ENCODE measurements around the gene OTUB2. TPM values are rescaled to one million over a fixed set of nuclear protein-coding genes. Genes with fewer than 3 reads are reported as not detected.

The OTUB2 gene
- total RNA-seq, 6 experiments from 2014 or later: 0.59 to 3.7 (median 0.85) TPM

GRCh38 chr14:94043111-94043755 is 17.1 kb downstream of the OTUB2 start:
- no peak overlapping the region for H3K4me3 ChIP-seq
- 87% methylated on average over 7 of the region's 13 CpGs for WGBS (ENCODE audit: insufficient coverage, low coverage, low lambda C conversion rate, missing lambda C conversion rate)
- peak in 1 of 4 donors; percentile 3 for ATAC-seq

GRCh38 chr14:94043756-94044475 is 17.8 kb downstream of the OTUB2 start:
- Histone ChIP-seq H3K9me3 (no peaks in the 10 kb centered on the region), H3K36me3 (peaks cover 0 to 23% (median 10%) of the 10 kb centered on the region in 4 donors), H3K4me3 (no peak overlapping the region), H3K27ac (no peak overlapping the region), H3K4me1 (peaks cover 0 to 8% (median 0%) of the 10 kb centered on the region in 4 donors), H3K27me3 (no peaks in the 10 kb centered on the region)
- TF ChIP-seq POLR2A (IDR thresholded peaks at IDR 0.05) (no peak), CTCF (IDR thresholded peaks at IDR 0.05) (no peak)
- 88% methylated on average over 8 of the region's 14 CpGs for WGBS (ENCODE audit: insufficient coverage, low coverage, low lambda C conversion rate, missing lambda C conversion rate)
- ATAC-seq (peak in 1 of 4 donors; percentile 15), DNase-seq (no peak)
- intact Hi-C loops (cut with DNase I): loop anchor here (10.0 kb wide), 1 partner anchor 81 kb away; the partner anchor contains the start of gene IFI27L2 (in 2 of the 2)

More at GRCh38 chr14:94043111-94043755, 17.1 kb downstream of the OTUB2 start:
- no peak for DNase-seq
- Histone ChIP-seq H3K9me3 (no peaks in the 10 kb centered on the region), H3K27me3 (no peaks in the 10 kb centered on the region), H3K27ac (no peak overlapping the region), H3K36me3 (peaks cover 0 to 17% (median 9%) of the 10 kb centered on the region in 4 donors), H3K4me1 (peaks cover 0 to 8% (median 0%) of the 10 kb centered on the region in 4 donors)
- TF ChIP-seq POLR2A (IDR thresholded peaks at IDR 0.05) (no peak), CTCF (IDR thresholded peaks at IDR 0.05) (no peak)
- intact Hi-C loops (cut with DNase I): loop anchor here (10.0 kb wide), 1 partner anchor 82 kb away; the partner anchor contains the start of gene IFI27L2 (in 2 of the 2)

GRCh38 chr14:94044476-94045091 is 18.4 kb downstream of the OTUB2 start:
- peak in 1 of 3 donors; percentile 39 for DNase-seq
- intact Hi-C loops (cut with DNase I): loop anchor here (10.0 kb wide), 1 partner anchor 80 kb away; the partner anchor contains the start of gene IFI27L2 (in 2 of the 2)

More at GRCh38 chr14:94044476-94045091, 18.4 kb downstream of the OTUB2 start:
- WGBS (ENCODE audit: insufficient coverage, low coverage, low lambda C conversion rate, missing lambda C conversion rate): 74% methylated on average over 4 of the region's 20 CpGs
- Histone ChIP-seq H3K4me3 (no peak overlapping the region), H3K9me3 (no peaks in the 10 kb centered on the region), H3K27ac (no peak overlapping the region), H3K4me1 (peaks cover 0 to 8% (median 0%) of the 10 kb centered on the region in 4 donors), H3K36me3 (peaks cover 0 to 30% (median 12%) of the 10 kb centered on the region in 4 donors), H3K27me3 (no peaks in the 10 kb centered on the region)
- TF ChIP-seq POLR2A (IDR thresholded peaks at IDR 0.05) (no peak), CTCF (IDR thresholded peaks at IDR 0.05) (no peak)
- no peak for ATAC-seq

Measured in right lobe of liver (tissue), 6 donors.